AG04450 (cell line): ENCODE results near the gene DPP9. TPM values are rescaled to one million over a fixed set of nuclear protein-coding genes. Genes with fewer than 3 reads are reported as not detected.

ENCODE experiments used
- CTCF ChIA-PET: fragments of 300-600, 350-600 bp; formaldehyde crosslinking; extraction: SDS; loops from one replicate; lab custom pipeline; 2022; ENCODE audit warnings: antibody characterized with exemption, inconsistent platforms; lab: Charles Lee
- POLR2A ChIA-PET: fragments of 350-600 bp; formaldehyde crosslinking; extraction: SDS; loops from one replicate; lab custom pipeline; 2021; ENCODE audit warnings: antibody characterized with exemption, inconsistent platforms; lab: Yijun Ruan, JAX
- DNase-seq: peaks from one replicate; pipeline ENCODE4 v3.0.0-alpha.2; 2011; ENCODE audit warnings: low read depth, low spot score
- H3K27ac ChIP-seq: one replicate; pipeline ENCODE4 v1.5.1; 2012; ENCODE audit warnings: low read depth, low read length, control low read depth
- H3K27me3 ChIP-seq: one replicate; pipeline ENCODE4 v1.6.0; 2012; ENCODE audit warnings: low read length; ENCODE audit not compliant: control insufficient read depth, insufficient read depth
- H3K4me3 ChIP-seq: 2 replicates; pipeline ENCODE4 v1.5.1; 2011; ENCODE audit warnings: mild to moderate bottlenecking, low read depth, low read length, control low read depth
- H3K9me3 ChIP-seq: 2 replicates; pipeline ENCODE4 v1.5.1; 2012; ENCODE audit warnings: low read length; ENCODE audit not compliant: control insufficient read depth, insufficient read depth
- CTCF ChIP-seq: IDR thresholded peaks from 2 replicates; pipeline ENCODE4 v1.5.1; 2011; ENCODE audit warnings: low read depth, low read length, control low read depth, inconsistent platforms
- polyA plus RNA-seq: library from polyadenylated mRNA; depleted of rRNA; stranded (reverse); fragments of >200 nt; gene quantifications from 2 replicates; pipeline ENCODE4 v1.2.3, GENCODE V29; 2011

The DPP9 gene
- polyA plus RNA-seq, 1 experiment, result 5.6 TPM

GRCh38 chr19:4673216-4673615 lies 50.4 kb downstream of the DPP9 start:
- Histone ChIP-seq H3K27me3 (no peaks in the 10 kb centered on the region), H3K9me3 (peaks cover 7% of the 10 kb centered on the region; the same call in 1 of the 2 replicates), H3K4me3 (no peak overlapping the region), H3K27ac (no peak overlapping the region)
- ChIA-PET POLR2A (no interaction called here), CTCF (no interaction called here)
- no peak for DNase-seq
- no peak for TF ChIP-seq CTCF

GRCh38 chr19:4671185-4671851 lies 52.3 kb downstream of the DPP9 start:
- ChIA-PET CTCF (no interaction called here), POLR2A (no interaction called here)
- no peak for DNase-seq
- peaks cover 7% of the 10 kb centered on the region; the same call in 1 of the 2 replicates for H3K9me3 ChIP-seq
- H3K27ac ChIP-seq, result no peak overlapping the region
- H3K27me3 ChIP-seq, result no peaks in the 10 kb centered on the region
- H3K4me3 ChIP-seq, result no peak overlapping the region
- TF ChIP-seq CTCF, result no peak

GRCh38 chr19:4669723-4670480 lies 53.7 kb downstream of the DPP9 start, which contains the start of gene MYDGF:
TSS of gene MYDGF (minus strand) at chr19:4670342. CDS start at chr19:4670334, 8 bp downstream.
- peaks cover 7% of the 10 kb centered on the region; the same call in 1 of the 2 replicates for H3K9me3 ChIP-seq
- peak; percentile 54 for DNase-seq
- H3K4me3 ChIP-seq, result peak within 1 kb of the TSS; percentile 95
- H3K27me3 ChIP-seq, result no peaks in the 10 kb centered on the region
- ChIA-PET POLR2A (interaction anchor here (0.6 to 0.7 kb wide), 3 partner anchors 10 to 1059 kb away, joined by 3 to 4 read pairs (median 4); no protein-coding TSS in a partner anchor), CTCF (interaction anchor here (0.7 kb wide), 1 partner anchor 30 kb away, joined by 3 read pairs; the partner anchor contains the start of gene TNFAIP8L1)
- no peak for TF ChIP-seq CTCF
- H3K27ac ChIP-seq, result peak within 1 kb of the TSS; percentile 47

- CTCF ChIA-PET, result no interaction called here
- Histone ChIP-seq H3K27me3 (no peaks in the 10 kb centered on the region), H3K9me3 (no peaks in the 10 kb centered on the region), H3K4me3 (no peak overlapping the region), H3K27ac (no peak overlapping the region)
- POLR2A ChIA-PET, result no interaction called here
- TF ChIP-seq CTCF, result no peak
- no peak for DNase-seq
Observed at GRCh38 chr19:4664642-4665041, 59.0 kb downstream of the DPP9 start.

GRCh38 chr19:4662812-4663211 lies 60.8 kb downstream of the DPP9 start:
- ChIA-PET CTCF (no interaction called here), POLR2A (no interaction called here)
- TF ChIP-seq CTCF, result no peak
- Histone ChIP-seq H3K27ac (no peak overlapping the region), H3K4me3 (no peak overlapping the region), H3K27me3 (no peaks in the 10 kb centered on the region), H3K9me3 (peaks cover 3% of the 10 kb centered on the region; the same call in 1 of the 2 replicates)
- no peak for DNase-seq
